GM06990 (cell line): Measurements from ENCODE around the gene OIP5.

Experiments
- DNase-seq: peaks from one replicate; pipeline ENCODE4 v3.0.0-alpha.2; 2011; ENCODE audit not compliant: insufficient read length; ENCODE audit errors: extremely low read depth
- H3K27me3 ChIP-seq: replicated peaks from 2 replicates; pipeline ENCODE4 v1.6.0; 2011; ENCODE audit warnings: low read length; ENCODE audit not compliant: control insufficient read depth, insufficient read depth
- H3K36me3 ChIP-seq: 2 replicates; pipeline ENCODE4 v1.5.1; 2011; ENCODE audit warnings: low read length; ENCODE audit not compliant: control insufficient read depth, insufficient read depth
- H3K4me3 ChIP-seq: replicated peaks from 2 replicates; pipeline ENCODE4 v1.5.1; 2011; ENCODE audit warnings: low read depth, mild to moderate bottlenecking, control low read depth, low read length
- TF ChIP-seq, protein P1 (sequence below): IDR thresholded peaks from 2 replicates; pipeline ENCODE4 v1.5.1; 2011; ENCODE audit warnings: low read length, control low read depth, mild to moderate bottlenecking, inconsistent platforms; ENCODE audit not compliant: insufficient read depth, poor library complexity, severe bottlenecking

OIP5 gene

DNA sequence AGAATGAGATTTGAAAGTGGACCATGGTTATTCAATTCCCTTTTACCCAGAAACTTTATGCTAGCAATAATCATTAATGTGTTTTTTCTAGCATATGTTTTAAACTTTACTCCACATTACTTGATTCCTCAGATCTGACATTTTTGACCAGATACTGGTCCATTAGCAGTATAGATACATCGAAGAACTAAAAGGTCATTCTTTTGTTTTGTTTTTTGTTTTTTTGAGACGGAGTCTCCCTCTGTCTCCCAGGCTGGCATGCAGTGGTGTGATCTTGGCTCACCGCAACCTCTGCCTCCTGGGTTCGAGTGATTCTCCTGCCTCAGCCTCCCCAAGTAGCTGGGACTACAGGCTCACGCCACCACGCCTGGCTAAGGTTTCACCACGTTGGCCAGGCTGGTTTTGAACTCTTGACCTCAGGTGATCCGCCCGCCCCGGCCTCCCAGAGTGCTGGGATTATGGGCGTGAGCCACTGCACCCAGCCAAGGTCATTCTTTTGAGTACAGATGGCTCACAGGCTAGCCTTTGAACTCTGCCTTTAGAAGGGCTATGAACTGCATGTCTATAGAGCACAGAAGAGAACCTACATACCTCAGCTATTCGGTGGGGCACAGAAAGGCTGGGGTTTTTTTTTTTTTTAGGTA, 72.7 kb downstream of the OIP5 start:
- DNase-seq: no peak
- TF ChIP-seq, protein P1, sequence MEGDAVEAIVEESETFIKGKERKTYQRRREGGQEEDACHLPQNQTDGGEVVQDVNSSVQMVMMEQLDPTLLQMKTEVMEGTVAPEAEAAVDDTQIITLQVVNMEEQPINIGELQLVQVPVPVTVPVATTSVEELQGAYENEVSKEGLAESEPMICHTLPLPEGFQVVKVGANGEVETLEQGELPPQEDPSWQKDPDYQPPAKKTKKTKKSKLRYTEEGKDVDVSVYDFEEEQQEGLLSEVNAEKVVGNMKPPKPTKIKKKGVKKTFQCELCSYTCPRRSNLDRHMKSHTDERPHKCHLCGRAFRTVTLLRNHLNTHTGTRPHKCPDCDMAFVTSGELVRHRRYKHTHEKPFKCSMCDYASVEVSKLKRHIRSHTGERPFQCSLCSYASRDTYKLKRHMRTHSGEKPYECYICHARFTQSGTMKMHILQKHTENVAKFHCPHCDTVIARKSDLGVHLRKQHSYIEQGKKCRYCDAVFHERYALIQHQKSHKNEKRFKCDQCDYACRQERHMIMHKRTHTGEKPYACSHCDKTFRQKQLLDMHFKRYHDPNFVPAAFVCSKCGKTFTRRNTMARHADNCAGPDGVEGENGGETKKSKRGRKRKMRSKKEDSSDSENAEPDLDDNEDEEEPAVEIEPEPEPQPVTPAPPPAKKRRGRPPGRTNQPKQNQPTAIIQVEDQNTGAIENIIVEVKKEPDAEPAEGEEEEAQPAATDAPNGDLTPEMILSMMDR: no peak
- H3K4me3 ChIP-seq: no peak overlapping the region
- H3K27me3 ChIP-seq: no peaks in the 10 kb centered on the region
- peaks cover 5% of the 10 kb centered on the region for H3K36me3 ChIP-seq
